H1 (cell line): Measurements from ENCODE around the gene KLK6. TPM values are rescaled to one million over a fixed set of nuclear protein-coding genes. Genes with fewer than 3 reads are reported as not detected.

Source experiments
- CTCF ChIA-PET: fragments of 300-600 bp; sonication (Branson Sonifier 250); formaldehyde crosslinking; loops from one replicate; lab custom pipeline; 2021; ENCODE audit not compliant: partially characterized antibody; lab: Charles Lee
- POLR2A ChIA-PET: fragments of 300-600 bp; sonication (Branson Sonifier 250); formaldehyde crosslinking; loops from one replicate; lab custom pipeline; 2021; ENCODE audit warnings: inconsistent platforms; ENCODE audit not compliant: partially characterized antibody; lab: Charles Lee
- DNase-seq, 2 experiments: peaks; one replicate each; pipeline versions ENCODE4 v3.0.0 to v3.0.0-alpha.2; 2010 to 2022; ENCODE audit warnings: low spot score in 2 of 2, low read depth in 1 of 2, mixed read lengths in 1 of 2
- FAIRE-seq: peaks from 2 replicates; lab custom pipeline; 2011; peaks lifted over from hg19 to GRCh38; lab: Jason Lieb, UNC
- H2AFZ ChIP-seq: 2 replicates; pipeline ENCODE4 v1.8.1; 2012; ENCODE audit warnings: low read length, inconsistent platforms
- H2AK5ac ChIP-seq: 2 replicates; pipeline ENCODE4 v1.6.1; 2013; ENCODE audit warnings: low read depth, low read length
- H2BK120ac ChIP-seq: replicated peaks from 2 replicates; pipeline ENCODE3; 2013; ENCODE audit warnings: low read depth, low read length, inconsistent platforms
- H2BK12ac ChIP-seq: 2 replicates; pipeline ENCODE4 v1.6.1; 2013; ENCODE audit warnings: low read depth, low read length
- H2BK15ac ChIP-seq: 2 replicates; pipeline ENCODE4 v1.6.1; 2013; ENCODE audit warnings: low read length
- H2BK20ac ChIP-seq: 2 replicates; pipeline ENCODE4 v1.6.1; 2013; ENCODE audit warnings: low read length
- H2BK5ac ChIP-seq: 2 replicates; pipeline ENCODE4 v1.6.1; 2013; ENCODE audit warnings: low read depth, low read length
- H3K14ac ChIP-seq: 2 replicates; pipeline ENCODE4 v1.6.1; 2013; ENCODE audit warnings: inconsistent platforms; ENCODE audit not compliant: insufficient read length
- H3K18ac ChIP-seq: 2 replicates; pipeline ENCODE4 v1.6.1; 2013; ENCODE audit warnings: low read length; ENCODE audit errors: extremely low read depth
- H3K23ac ChIP-seq: 2 replicates; pipeline ENCODE4 v1.6.1; 2013; ENCODE audit warnings: inconsistent platforms; ENCODE audit not compliant: insufficient read length
- H3K23me2 ChIP-seq: 2 replicates; pipeline ENCODE4 v1.6.1; 2013; ENCODE audit warnings: low read depth, low read length
- H3K27ac ChIP-seq: 2 replicates; pipeline ENCODE4 v1.6.1; 2011; ENCODE audit warnings: low read depth, low read length, inconsistent platforms
- H3K27me3 ChIP-seq, 4 experiments: replicated peaks in 1 of 4; 1 replicate in 1 of 4; 2 replicates in 3 of 4; pipeline versions ENCODE4 v1.6.1 to v1.8.1; 2011 to 2013; ENCODE audit warnings: low read length in 3 of 4, mild to moderate bottlenecking in 3 of 4, inconsistent platforms in 2 of 4, mixed read lengths in 2 of 4, moderate library complexity in 1 of 4; ENCODE audit not compliant: control insufficient read depth in 3 of 4, insufficient read depth in 3 of 4; ENCODE audit errors: extremely low read depth in 1 of 4
- H3K36me3 ChIP-seq, 4 experiments: 2 replicates each; pipeline versions ENCODE4 v1.6.1 to v1.8.1; 2011 to 2013; ENCODE audit warnings: mild to moderate bottlenecking in 4 of 4, low read length in 3 of 4, moderate library complexity in 2 of 4, control low read depth in 1 of 4, inconsistent platforms in 1 of 4; ENCODE audit not compliant: insufficient read depth in 4 of 4, control insufficient read depth in 2 of 4
- H3K4ac ChIP-seq: replicated peaks from 2 replicates; pipeline ENCODE3; 2013; ENCODE audit warnings: low read length, low read depth, mixed read lengths, inconsistent platforms; ENCODE audit not compliant: insufficient read length
- H3K4me1 ChIP-seq, 4 experiments: replicated peaks in 1 of 4; 1 replicate in 1 of 4; 2 replicates in 3 of 4; pipeline versions ENCODE4 v1.6.1 to v1.8.1; 2011 to 2013; ENCODE audit warnings: low read length in 3 of 4, inconsistent platforms in 2 of 4, mixed read lengths in 1 of 4; ENCODE audit not compliant: insufficient read depth in 4 of 4, control insufficient read depth in 3 of 4
- H3K4me2 ChIP-seq, 2 experiments: 2 replicates each; pipeline versions ENCODE4 v1.6.1 to v1.8.1; 2011 to 2013; ENCODE audit warnings: low read depth in 2 of 2, low read length in 2 of 2, control low read depth in 1 of 2, inconsistent platforms in 1 of 2, mild to moderate bottlenecking in 1 of 2; ENCODE audit not compliant: insufficient read depth in 1 of 2
- H3K4me3 ChIP-seq, 4 experiments: fragments of 200-600, 300-600 bp in 1 of 4; sonication (generic), shearing (Covaris generic), sonication (Bioruptor Twin) in 1 of 4; 2 replicates each; pipeline versions ENCODE4 v1.5.1 to v1.8.1; 2011 to 2016; ENCODE audit warnings: low read length in 4 of 4, low read depth in 3 of 4, control low read depth in 2 of 4, inconsistent platforms in 2 of 4, mild to moderate bottlenecking in 2 of 4, mixed read lengths in 1 of 4, moderate library complexity in 1 of 4; ENCODE audit not compliant: insufficient read depth in 2 of 4; ENCODE audit errors: extremely low read depth in 1 of 4
- H3K56ac ChIP-seq: replicated peaks from 2 replicates; pipeline ENCODE3; 2013; ENCODE audit warnings: low read depth, mild to moderate bottlenecking, mixed read lengths, low read length, inconsistent platforms; ENCODE audit not compliant: insufficient read length
- H3K79me1 ChIP-seq: 2 replicates; pipeline ENCODE4 v1.6.1; 2013; ENCODE audit warnings: low read depth, low read length, control low read depth
- H3K79me2 ChIP-seq, 2 experiments: 2 replicates each; pipeline versions ENCODE4 v1.6.1 to v1.8.1; 2012 to 2013; ENCODE audit warnings: low read length in 2 of 2, mild to moderate bottlenecking in 2 of 2, inconsistent platforms in 1 of 2; ENCODE audit not compliant: insufficient read depth in 2 of 2, control insufficient read depth in 1 of 2
- H3K9ac ChIP-seq, 4 experiments: replicated peaks in 1 of 4; 1 replicate in 1 of 4; 2 replicates in 3 of 4; pipeline versions ENCODE4 v1.6.1 to v1.8.1; 2011 to 2013; ENCODE audit warnings: low read depth in 3 of 4, low read length in 3 of 4, control low read depth in 2 of 4, mild to moderate bottlenecking in 2 of 4, moderate library complexity in 2 of 4, inconsistent platforms in 1 of 4; ENCODE audit errors: extremely low read depth in 1 of 4
- H3K9me3 ChIP-seq, 2 experiments: 2 replicates each; pipeline versions ENCODE4 v1.6.1 to v1.8.1; 2012 to 2013; ENCODE audit warnings: mild to moderate bottlenecking in 2 of 2, moderate library complexity in 2 of 2, control low read depth in 1 of 2, inconsistent platforms in 1 of 2, low read depth in 1 of 2, low read length in 1 of 2, mixed read lengths in 1 of 2; ENCODE audit not compliant: insufficient read depth in 2 of 2
- H4K20me1 ChIP-seq, 2 experiments: replicated peaks in 1 of 2; 2 replicates each; pipeline versions ENCODE3 to v1.8.1; 2011 to 2013; ENCODE audit warnings: inconsistent platforms in 2 of 2, low read length in 2 of 2, mild to moderate bottlenecking in 1 of 2; ENCODE audit not compliant: insufficient read depth in 2 of 2, control insufficient read depth in 1 of 2
- H4K5ac ChIP-seq: 2 replicates; pipeline ENCODE4 v1.6.1; 2013; ENCODE audit warnings: low read length, low read depth, mixed read lengths, inconsistent platforms; ENCODE audit not compliant: insufficient read length
- H4K8ac ChIP-seq: 2 replicates; pipeline ENCODE4 v1.8.0; 2013; ENCODE audit warnings: mild to moderate bottlenecking, moderate library complexity, low read length, inconsistent platforms; ENCODE audit not compliant: insufficient read depth; ENCODE audit errors: extremely low read depth
- H4K91ac ChIP-seq: replicated peaks from 2 replicates; pipeline ENCODE3; 2013; ENCODE audit warnings: low read length, mixed read lengths, inconsistent platforms; ENCODE audit not compliant: insufficient read length
- BRCA1 ChIP-seq: IDR thresholded peaks from 2 replicates; pipeline ENCODE4 v1.6.1; 2012; ENCODE audit warnings: low read depth, low read length, improper control_type of control experiment
- WGBS, 2 experiments: shearing (Covaris generic) in 1 of 2; methylation state at CpG; one replicate each; pipeline versions ENCODE4 v1.1.6 to v1.1.7; 2013 to 2015; ENCODE audit warnings: low lambda C conversion rate in 2 of 2, mixed read lengths in 2 of 2, inconsistent platforms in 1 of 2, low coverage in 1 of 2, missing lambda C conversion rate in 1 of 2; ENCODE audit not compliant: insufficient replicate concordance in 2 of 2, insufficient coverage in 1 of 2, insufficient read length in 1 of 2; ENCODE audit errors: extremely low coverage in 1 of 2, missing lambda C conversion rate in 1 of 2; 5-methylcytosine and 5-hydroxymethylcytosine counted together
- polyA plus RNA-seq, 7 experiments: library from polyadenylated mRNA; depleted of rRNA in 3 of 7; stranded (reverse) in 5 of 7; unstranded in 2 of 7; fragments of >200 nt in 5 of 7; fragments of 200-250 nt in 2 of 7; gene quantifications; 1 replicate in 5 of 7; 2 replicates in 1 of 7; 4 replicates in 1 of 7; pipeline versions ENCODE4 v1.2.1 to v1.2.3, GENCODE V29; 2011 to 2013; ENCODE audit warnings: missing spikeins in 2 of 7, mixed read lengths in 2 of 7
- total RNA-seq: library from RNA; stranded (reverse); fragmentation: NEBNext Ultra II Directional; extraction: Animal tissue kit (Norgen Biotek cat#: 25700); gene quantifications from 2 replicates; pipeline ENCODE4 v1.2.1, GENCODE V29; 2021

Gene KLK6
- total and polyA plus RNA-seq, 2 of the 8 experiments (the other 6 are each of a cell fraction or from before 2014, with no cell fraction given), result 0.69 to 3.2 TPM

DNA sequence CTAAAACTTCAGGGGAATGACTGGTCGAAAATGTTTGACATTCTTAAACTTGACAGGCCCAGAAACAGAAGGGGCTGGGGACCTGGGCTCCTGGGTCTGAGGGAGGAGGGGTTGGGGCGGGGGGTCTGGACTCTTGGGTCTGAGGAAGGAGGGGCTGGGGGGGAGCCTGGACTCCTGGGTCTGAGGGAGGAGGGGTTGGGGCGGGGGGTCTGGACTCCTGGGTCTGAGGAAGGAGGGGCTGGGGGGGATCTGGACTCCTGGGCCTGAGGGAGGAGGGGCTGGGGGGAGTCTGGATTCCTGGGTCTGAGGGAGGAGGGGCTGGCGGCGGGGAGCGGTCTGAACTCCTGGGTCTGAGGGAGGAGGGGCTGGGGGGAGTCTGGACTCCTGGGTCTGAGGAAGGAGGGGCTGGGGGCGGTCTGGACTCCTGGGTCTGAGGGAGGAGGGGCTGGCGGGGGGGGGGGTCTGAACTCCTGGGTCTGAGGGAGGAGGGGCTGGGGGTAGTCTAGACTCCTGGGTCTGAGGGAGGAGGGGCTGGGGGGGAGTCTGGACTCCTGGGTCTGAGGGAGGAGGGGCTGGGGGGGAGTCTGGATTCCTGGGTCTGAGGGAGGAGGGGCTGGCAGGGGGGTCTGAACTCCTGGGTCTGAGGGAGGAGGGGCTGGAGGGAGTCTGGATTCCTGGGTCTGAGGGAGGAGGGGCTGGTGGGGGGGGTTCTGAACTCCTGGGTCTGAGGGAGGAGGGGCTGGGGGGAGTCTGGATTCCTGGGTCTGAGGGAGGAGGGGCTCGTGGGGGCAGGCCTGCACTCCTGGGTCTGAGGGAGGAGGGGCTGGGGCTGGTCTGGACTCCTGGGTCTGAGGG lies 5.5 kb upstream of the KLK6 start:
- Histone ChIP-seq H2BK5ac (no peak overlapping the region), H3K27me3 (no peaks in the 10 kb centered on the region), H4K5ac (no peak overlapping the region), H3K9ac (no peak overlapping the region), H3K56ac (no peak overlapping the region), H3K27ac (no peak overlapping the region), H3K14ac (no peak overlapping the region), H4K8ac (no peak overlapping the region), H3K4me2 (0 out of 4 replicates have a peak overlapping the region, but pooled peaks of 1 of the 2 experiments have one; percentile 44), H2AK5ac (no peak overlapping the region), H3K9me3 (no peaks in the 10 kb centered on the region), H3K4ac (no peak overlapping the region), H3K23me2 (no peaks in the 10 kb centered on the region), H2BK20ac (no peak overlapping the region), H3K79me1 (no peaks in the 10 kb centered on the region), H2AFZ (no peak overlapping the region), H3K18ac (no peak overlapping the region), H2BK12ac (no peak overlapping the region), H2BK120ac (no peak overlapping the region), H4K20me1 (no peaks in the 10 kb centered on the region), H3K4me1 (peaks cover 3 to 24% (median 13%) of the 10 kb centered on the region in 4 experiments; a peak in 6 of 7 replicates), H3K4me3 (no peak overlapping the region), H3K36me3 (0 out of 8 replicates have a peak, but pooled peaks cover 0 to 3% (median 0%) of the 10 kb centered on the region in 4 experiments), H3K23ac (no peak overlapping the region), H3K79me2 (no peaks in the 10 kb centered on the region), H2BK15ac (no peak overlapping the region), H4K91ac (no peak overlapping the region)
- no peak for TF ChIP-seq BRCA1
- ChIA-PET POLR2A (interaction anchor here (0.7 kb wide), 2 partner anchors 16 to 27 kb away, joined by 3 to 4 read pairs; partner anchors contain the start of gene KLK8), CTCF (interaction anchor here (0.7 to 1.7 kb wide), 7 partner anchors 9 to 53 kb away, joined by 3 to 5 read pairs (median 3); no protein-coding TSS in a partner anchor)
- WGBS, 2 experiments, result 58% methylated on average over 1 of the region's 9 CpGs; no CpG with 5 or more reads in 1 of the 2 experiments
- FAIRE-seq, result no peak
- no peak for DNase-seq
